ENCODE data around the gene F7.

DNA sequence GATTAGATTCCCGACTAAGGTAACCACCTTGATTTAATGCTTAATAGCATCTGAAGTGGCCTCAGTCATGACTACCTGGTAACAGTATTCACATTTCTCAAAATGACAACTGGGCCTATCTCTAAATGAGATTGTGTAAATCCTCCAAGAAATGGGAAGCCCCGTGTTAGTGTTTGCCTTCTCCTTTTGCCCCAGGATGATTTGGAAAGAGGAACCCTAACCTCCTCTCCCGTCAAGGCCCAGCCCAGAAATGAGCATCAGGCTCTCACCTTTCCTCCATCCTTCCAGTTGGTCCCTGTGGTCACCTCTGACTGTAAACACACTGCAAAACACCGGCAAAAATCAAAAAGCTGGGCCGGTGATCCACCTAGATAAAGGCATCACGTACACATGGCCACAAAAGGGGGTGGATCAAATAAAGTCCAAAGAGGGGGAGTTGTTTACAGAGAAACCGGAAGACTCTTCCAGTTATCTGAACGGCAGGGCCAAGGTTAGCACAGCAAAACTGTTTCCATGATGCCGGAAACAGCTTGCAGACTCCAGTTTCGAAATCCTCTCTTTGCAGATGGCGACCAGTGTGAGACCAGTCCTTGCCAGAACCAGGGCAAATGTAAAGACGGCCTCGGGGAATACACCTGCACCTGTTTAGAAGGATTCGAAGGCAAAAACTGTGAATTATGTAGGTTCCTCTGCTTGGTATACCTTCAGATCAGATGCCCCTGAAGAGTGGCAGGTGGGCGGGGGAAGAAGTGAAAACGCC lies 33.4 kb downstream of the F7 start:
- TF ChIP-seq POLR2AphosphoS5 (IDR thresholded peaks at IDR 0.05) (peak in 1 of 3 donors; percentile 67), POLR2A (IDR thresholded peaks at IDR 0.05) (no peak)
- TF ChIP-seq, protein P1, sequence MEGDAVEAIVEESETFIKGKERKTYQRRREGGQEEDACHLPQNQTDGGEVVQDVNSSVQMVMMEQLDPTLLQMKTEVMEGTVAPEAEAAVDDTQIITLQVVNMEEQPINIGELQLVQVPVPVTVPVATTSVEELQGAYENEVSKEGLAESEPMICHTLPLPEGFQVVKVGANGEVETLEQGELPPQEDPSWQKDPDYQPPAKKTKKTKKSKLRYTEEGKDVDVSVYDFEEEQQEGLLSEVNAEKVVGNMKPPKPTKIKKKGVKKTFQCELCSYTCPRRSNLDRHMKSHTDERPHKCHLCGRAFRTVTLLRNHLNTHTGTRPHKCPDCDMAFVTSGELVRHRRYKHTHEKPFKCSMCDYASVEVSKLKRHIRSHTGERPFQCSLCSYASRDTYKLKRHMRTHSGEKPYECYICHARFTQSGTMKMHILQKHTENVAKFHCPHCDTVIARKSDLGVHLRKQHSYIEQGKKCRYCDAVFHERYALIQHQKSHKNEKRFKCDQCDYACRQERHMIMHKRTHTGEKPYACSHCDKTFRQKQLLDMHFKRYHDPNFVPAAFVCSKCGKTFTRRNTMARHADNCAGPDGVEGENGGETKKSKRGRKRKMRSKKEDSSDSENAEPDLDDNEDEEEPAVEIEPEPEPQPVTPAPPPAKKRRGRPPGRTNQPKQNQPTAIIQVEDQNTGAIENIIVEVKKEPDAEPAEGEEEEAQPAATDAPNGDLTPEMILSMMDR (IDR thresholded peaks at IDR 0.05 in 8 of 11, conservative IDR thresholded peaks at IDR 0.05 in 3 of 11), result no peak

Measured in spleen (tissue), 7 donors.